ENCODE results near the gene DLGAP4.

- TF ChIP-seq, protein P1, sequence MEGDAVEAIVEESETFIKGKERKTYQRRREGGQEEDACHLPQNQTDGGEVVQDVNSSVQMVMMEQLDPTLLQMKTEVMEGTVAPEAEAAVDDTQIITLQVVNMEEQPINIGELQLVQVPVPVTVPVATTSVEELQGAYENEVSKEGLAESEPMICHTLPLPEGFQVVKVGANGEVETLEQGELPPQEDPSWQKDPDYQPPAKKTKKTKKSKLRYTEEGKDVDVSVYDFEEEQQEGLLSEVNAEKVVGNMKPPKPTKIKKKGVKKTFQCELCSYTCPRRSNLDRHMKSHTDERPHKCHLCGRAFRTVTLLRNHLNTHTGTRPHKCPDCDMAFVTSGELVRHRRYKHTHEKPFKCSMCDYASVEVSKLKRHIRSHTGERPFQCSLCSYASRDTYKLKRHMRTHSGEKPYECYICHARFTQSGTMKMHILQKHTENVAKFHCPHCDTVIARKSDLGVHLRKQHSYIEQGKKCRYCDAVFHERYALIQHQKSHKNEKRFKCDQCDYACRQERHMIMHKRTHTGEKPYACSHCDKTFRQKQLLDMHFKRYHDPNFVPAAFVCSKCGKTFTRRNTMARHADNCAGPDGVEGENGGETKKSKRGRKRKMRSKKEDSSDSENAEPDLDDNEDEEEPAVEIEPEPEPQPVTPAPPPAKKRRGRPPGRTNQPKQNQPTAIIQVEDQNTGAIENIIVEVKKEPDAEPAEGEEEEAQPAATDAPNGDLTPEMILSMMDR (IDR thresholded peaks at IDR 0.05), result no peak
- TF ChIP-seq HOXA7 (CRISPR knock-in tag; IDR thresholded peaks at IDR 0.05) (no peak), JUNB (IDR thresholded peaks at IDR 0.05) (no peak), MYC (IDR thresholded peaks at IDR 0.05; ENCODE audit: borderline replicate concordance, low read length) (no peak), CEBPB (IDR thresholded peaks at IDR 0.05) (no peak)
These were observed 267.1 kb downstream of the DLGAP4 start, which contains the start of gene TGIF2 for GRCh38 chr20:36573103-36573797.
